A673 (cell line): ENCODE results near the gene PTGES3L.

Source experiments
- CTCF ChIP-seq: fragments of 300-800, 200-600 bp; sonication (generic); conservative IDR thresholded peaks from 2 replicates; pipeline ENCODE4 v1.5.1; 2017; ENCODE audit warnings: low read depth, mild to moderate bottlenecking, antibody characterized with exemption, low read length, moderate library complexity, mixed read lengths
- EZH2 ChIP-seq: fragments of 200-600 bp; sonication (generic); IDR thresholded peaks from 2 replicates; pipeline ENCODE4 v1.6.1; 2017; ENCODE audit warnings: borderline replicate concordance, low read depth, mild to moderate bottlenecking, mixed read lengths, antibody characterized with exemption, low read length; ENCODE audit not compliant: poor library complexity, severe bottlenecking

DNA sequence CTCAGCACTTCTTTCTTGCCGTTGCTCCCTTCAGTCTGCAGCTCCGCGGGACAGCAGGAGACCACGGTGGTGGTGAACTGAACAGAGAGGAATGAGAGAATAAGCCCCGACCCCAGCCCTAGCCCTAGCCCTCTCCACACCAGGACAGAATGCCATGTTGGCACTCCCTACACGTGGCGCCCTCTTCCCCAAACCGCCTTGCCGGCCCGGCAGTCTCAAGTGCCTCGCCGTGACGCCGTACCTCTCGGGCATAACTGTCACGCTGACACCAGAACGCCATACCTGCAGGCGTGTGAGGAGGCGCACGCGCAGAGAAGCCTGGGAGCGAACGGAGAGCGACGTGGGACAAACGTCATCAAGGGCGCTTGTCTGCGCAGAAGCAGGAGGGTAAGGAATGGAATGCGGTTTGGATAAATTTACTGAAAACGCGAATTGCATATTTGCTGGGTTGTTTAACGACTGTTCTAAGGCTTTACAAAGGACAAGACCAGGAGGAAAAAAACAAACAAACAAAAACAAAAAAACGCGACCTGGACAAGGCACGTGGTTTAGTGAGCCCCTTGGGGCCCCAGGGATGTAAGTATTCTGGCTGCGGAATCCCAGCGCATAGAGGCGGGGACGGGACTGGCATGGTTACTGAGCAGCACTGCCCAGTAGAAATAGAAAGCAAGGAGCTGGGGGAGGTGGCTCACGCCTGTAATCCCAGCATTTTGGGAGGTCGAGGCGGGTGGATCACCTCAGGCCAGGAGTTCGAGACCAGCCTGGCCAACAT, 15.5 kb downstream of the PTGES3L start, which contains the start of gene AARSD1:
- TF ChIP-seq CTCF (no peak), EZH2 (no peak)
